ENCODE results near the gene DIRAS2. TPM values are rescaled to one million over a fixed set of nuclear protein-coding genes. Genes with fewer than 3 reads are reported as not detected.

The DIRAS2 gene
- total RNA-seq, 1 donor from 2014 or later = 0.27 TPM

DNA sequence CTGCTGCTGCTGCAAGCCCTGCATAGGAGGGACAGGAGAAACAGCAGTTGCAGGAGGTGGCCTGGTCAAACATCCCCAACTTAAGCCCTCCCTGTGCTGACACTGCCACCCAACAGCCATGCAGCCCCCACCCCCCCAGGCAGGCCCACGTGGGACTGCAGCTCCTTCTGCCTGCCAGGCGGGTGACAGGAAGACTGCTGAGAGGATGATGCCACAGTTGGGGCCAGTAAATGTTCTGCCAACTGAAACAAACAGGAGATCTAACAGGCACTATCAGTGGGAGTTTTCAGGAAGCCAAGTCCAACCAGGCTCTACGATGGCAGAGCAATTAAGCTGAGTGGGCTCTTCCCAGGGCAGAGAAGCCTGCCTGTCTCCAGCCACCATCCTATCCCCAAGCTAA lies 31.1 kb downstream of the DIRAS2 start:
- Mint-ChIP-seq H3K4me3 (ENCODE audit: unreplicated experiment) (no peak overlapping the region), H3K9me3 (ENCODE audit: unreplicated experiment) (peaks cover 1% of the 10 kb centered on the region), H3K4me1 (ENCODE audit: low read depth, unreplicated experiment) (no peaks in the 10 kb centered on the region), H3K27ac (ENCODE audit: unreplicated experiment) (no peak overlapping the region), H3K36me3 (ENCODE audit: unreplicated experiment) (no peaks in the 10 kb centered on the region), H3K27me3 (ENCODE audit: unreplicated experiment) (no peaks in the 10 kb centered on the region)
- TF ChIP-seq, protein P1, sequence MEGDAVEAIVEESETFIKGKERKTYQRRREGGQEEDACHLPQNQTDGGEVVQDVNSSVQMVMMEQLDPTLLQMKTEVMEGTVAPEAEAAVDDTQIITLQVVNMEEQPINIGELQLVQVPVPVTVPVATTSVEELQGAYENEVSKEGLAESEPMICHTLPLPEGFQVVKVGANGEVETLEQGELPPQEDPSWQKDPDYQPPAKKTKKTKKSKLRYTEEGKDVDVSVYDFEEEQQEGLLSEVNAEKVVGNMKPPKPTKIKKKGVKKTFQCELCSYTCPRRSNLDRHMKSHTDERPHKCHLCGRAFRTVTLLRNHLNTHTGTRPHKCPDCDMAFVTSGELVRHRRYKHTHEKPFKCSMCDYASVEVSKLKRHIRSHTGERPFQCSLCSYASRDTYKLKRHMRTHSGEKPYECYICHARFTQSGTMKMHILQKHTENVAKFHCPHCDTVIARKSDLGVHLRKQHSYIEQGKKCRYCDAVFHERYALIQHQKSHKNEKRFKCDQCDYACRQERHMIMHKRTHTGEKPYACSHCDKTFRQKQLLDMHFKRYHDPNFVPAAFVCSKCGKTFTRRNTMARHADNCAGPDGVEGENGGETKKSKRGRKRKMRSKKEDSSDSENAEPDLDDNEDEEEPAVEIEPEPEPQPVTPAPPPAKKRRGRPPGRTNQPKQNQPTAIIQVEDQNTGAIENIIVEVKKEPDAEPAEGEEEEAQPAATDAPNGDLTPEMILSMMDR (IDR thresholded peaks at IDR 0.05; ENCODE audit: partially characterized antibody, unreplicated experiment) = no peak
- no peak for DNase-seq

DNA sequence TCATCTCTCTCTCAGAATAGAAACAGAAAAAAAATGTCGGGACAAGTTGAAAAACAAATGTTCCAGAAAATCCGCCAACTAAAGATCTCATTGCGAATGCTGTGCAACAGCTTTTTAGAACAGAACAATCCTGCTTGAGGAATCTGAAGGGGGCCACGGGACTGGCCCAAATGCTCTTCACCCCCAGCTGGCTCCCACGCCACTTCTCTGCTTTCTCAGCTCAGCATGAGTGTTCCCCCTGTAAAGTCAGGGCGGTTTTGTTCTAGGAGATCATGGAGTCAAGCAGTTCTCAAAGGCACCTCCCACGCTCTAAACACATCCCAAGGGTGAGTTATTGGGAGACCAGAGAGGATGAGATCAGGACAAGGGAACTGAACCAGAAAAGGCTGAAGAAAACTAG lies 31.5 kb downstream of the DIRAS2 start:
- Mint-ChIP-seq H3K9me3 (ENCODE audit: unreplicated experiment) (peaks cover 1% of the 10 kb centered on the region), H3K4me3 (ENCODE audit: unreplicated experiment) (no peak overlapping the region), H3K27me3 (ENCODE audit: unreplicated experiment) (peaks cover under 1% of the 10 kb centered on the region), H3K36me3 (ENCODE audit: unreplicated experiment) (no peaks in the 10 kb centered on the region), H3K27ac (ENCODE audit: unreplicated experiment) (no peak overlapping the region), H3K4me1 (ENCODE audit: low read depth, unreplicated experiment) (no peaks in the 10 kb centered on the region)
- DNase-seq = no peak
- TF ChIP-seq, protein P1 (IDR thresholded peaks at IDR 0.05; ENCODE audit: partially characterized antibody, unreplicated experiment) = no peak

DNA sequence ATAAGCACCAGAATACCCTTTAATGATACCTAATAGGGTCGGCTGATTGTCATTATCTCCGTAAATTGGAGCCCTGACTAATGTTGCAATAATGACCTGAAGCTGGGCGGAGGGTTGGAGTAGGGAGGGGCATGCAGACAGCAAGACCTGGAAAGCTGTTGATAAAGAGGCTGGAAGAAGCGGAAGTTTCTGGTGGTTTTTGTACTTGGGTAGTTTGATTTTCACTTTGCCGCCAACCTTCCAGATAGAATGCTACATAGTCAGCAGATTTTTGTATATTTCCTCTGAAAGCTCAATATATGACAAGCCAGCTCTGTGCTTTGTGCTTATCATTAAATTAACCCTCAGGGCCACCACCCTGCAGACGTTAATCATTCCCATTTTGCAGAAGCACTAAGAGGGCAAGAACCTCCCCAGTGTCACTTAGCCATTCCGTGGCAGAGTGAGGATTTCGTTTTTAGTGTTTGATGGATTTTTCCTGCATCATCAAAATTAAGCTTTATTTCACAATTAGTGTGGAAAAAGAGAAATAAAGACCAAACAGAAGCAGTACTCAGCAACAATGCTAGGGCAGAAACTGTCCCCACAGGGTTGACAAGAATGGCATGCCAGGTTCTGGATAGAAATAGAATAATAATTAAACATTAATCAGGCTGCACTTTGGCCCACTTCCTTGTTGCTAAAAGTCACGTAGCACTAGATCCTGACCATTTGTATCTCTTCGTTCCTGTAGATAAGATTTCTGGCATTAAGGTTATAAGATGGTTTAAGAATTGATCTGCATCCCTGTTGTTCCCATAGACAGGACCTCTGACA lies 34.7 kb downstream of the DIRAS2 start:
- Mint-ChIP-seq H3K9me3 (ENCODE audit: unreplicated experiment) (peaks cover 1% of the 10 kb centered on the region), H3K4me1 (ENCODE audit: low read depth, unreplicated experiment) (no peaks in the 10 kb centered on the region), H3K4me3 (ENCODE audit: unreplicated experiment) (no peak overlapping the region), H3K36me3 (ENCODE audit: unreplicated experiment) (no peaks in the 10 kb centered on the region), H3K27ac (ENCODE audit: unreplicated experiment) (no peak overlapping the region), H3K27me3 (ENCODE audit: unreplicated experiment) (peaks cover 2% of the 10 kb centered on the region)
- TF ChIP-seq, protein P1 (IDR thresholded peaks at IDR 0.05; ENCODE audit: partially characterized antibody, unreplicated experiment) = no peak
- no peak for DNase-seq

DNA sequence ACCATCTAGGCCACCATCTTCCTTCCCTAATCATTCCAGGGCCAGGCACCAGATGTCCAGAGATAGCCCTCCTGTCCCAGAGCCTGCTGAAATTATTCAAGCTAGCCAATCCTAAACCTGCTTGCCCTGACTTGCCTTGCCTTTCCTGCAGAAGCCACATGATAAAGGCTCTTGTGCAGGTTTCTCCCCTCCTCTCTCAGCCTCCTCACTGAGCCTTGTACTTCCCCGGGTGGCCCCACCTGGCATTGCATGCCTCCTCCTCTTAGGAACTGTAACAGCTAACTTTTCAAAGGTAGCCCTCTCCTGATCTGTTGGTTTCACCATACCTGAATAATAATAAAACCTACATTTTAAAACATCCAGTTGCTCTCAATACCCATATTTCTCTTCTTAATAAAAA lies 42.6 kb downstream of the DIRAS2 start:
- H3K4me3 Mint-ChIP-seq (ENCODE audit: unreplicated experiment) = no peak overlapping the region
- no peaks in the 10 kb centered on the region for H3K27me3 Mint-ChIP-seq (ENCODE audit: unreplicated experiment)
- H3K27ac Mint-ChIP-seq (ENCODE audit: unreplicated experiment) = no peak overlapping the region
- H3K4me1 Mint-ChIP-seq (ENCODE audit: low read depth, unreplicated experiment) = no peaks in the 10 kb centered on the region
- no peaks in the 10 kb centered on the region for H3K36me3 Mint-ChIP-seq (ENCODE audit: unreplicated experiment)
- no peaks in the 10 kb centered on the region for H3K9me3 Mint-ChIP-seq (ENCODE audit: unreplicated experiment)
- no peak for DNase-seq
- TF ChIP-seq, protein P1 (IDR thresholded peaks at IDR 0.05; ENCODE audit: partially characterized antibody, unreplicated experiment) = no peak

DNA sequence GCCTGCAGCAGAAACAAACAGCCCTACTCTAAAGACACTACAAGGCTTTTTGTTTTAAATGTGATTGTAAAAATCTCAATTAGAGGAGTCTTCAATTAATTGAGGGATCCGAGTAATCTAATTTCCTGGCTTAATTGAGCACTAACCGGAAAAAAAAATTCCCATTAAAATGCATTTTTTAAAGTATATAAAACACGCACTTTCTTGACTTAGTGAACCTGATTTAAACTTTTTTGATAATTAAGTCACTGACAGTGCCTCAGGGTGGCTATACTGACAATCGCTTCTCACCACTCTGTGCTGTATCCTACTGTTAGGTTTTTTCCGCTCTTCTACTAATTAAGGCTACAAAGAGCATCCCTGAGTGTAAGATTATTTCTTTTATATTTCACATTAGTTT lies 44.4 kb downstream of the DIRAS2 start:
- Mint-ChIP-seq H3K36me3 (ENCODE audit: unreplicated experiment) (no peaks in the 10 kb centered on the region), H3K4me1 (ENCODE audit: low read depth, unreplicated experiment) (no peaks in the 10 kb centered on the region), H3K4me3 (ENCODE audit: unreplicated experiment) (no peak overlapping the region), H3K9me3 (ENCODE audit: unreplicated experiment) (no peaks in the 10 kb centered on the region), H3K27me3 (ENCODE audit: unreplicated experiment) (no peaks in the 10 kb centered on the region), H3K27ac (ENCODE audit: unreplicated experiment) (no peak overlapping the region)
- TF ChIP-seq, protein P1 (IDR thresholded peaks at IDR 0.05; ENCODE audit: partially characterized antibody, unreplicated experiment) = no peak
- no peak for DNase-seq
